GM12873 (cell line): ENCODE measurements around the gene RILP.

Experiments
- TF ChIP-seq, protein P1 (sequence below): IDR thresholded peaks from 2 replicates; pipeline ENCODE4 v1.5.1; 2012; ENCODE audit warnings: low read depth, mild to moderate bottlenecking, moderate library complexity, low read length, control low read depth; ENCODE audit not compliant: insufficient read depth; ENCODE audit errors: missing control alignments

RILP gene

DNA sequence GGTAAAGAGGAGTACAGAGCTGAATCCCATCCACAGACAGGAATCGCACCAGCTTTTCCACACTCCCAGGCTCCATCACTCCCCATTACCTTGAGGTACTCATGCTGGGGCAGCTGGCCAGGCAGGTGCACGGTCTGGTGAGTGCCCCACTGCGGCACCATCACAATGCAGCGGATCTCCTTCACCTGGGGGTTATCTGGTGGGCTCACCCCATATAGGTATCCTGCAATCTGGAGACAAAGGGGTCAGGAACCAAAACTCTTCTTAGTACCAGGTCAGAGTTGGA, 1.8 kb upstream of the RILP start:
- TF ChIP-seq, protein P1, sequence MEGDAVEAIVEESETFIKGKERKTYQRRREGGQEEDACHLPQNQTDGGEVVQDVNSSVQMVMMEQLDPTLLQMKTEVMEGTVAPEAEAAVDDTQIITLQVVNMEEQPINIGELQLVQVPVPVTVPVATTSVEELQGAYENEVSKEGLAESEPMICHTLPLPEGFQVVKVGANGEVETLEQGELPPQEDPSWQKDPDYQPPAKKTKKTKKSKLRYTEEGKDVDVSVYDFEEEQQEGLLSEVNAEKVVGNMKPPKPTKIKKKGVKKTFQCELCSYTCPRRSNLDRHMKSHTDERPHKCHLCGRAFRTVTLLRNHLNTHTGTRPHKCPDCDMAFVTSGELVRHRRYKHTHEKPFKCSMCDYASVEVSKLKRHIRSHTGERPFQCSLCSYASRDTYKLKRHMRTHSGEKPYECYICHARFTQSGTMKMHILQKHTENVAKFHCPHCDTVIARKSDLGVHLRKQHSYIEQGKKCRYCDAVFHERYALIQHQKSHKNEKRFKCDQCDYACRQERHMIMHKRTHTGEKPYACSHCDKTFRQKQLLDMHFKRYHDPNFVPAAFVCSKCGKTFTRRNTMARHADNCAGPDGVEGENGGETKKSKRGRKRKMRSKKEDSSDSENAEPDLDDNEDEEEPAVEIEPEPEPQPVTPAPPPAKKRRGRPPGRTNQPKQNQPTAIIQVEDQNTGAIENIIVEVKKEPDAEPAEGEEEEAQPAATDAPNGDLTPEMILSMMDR, result no peak

DNA sequence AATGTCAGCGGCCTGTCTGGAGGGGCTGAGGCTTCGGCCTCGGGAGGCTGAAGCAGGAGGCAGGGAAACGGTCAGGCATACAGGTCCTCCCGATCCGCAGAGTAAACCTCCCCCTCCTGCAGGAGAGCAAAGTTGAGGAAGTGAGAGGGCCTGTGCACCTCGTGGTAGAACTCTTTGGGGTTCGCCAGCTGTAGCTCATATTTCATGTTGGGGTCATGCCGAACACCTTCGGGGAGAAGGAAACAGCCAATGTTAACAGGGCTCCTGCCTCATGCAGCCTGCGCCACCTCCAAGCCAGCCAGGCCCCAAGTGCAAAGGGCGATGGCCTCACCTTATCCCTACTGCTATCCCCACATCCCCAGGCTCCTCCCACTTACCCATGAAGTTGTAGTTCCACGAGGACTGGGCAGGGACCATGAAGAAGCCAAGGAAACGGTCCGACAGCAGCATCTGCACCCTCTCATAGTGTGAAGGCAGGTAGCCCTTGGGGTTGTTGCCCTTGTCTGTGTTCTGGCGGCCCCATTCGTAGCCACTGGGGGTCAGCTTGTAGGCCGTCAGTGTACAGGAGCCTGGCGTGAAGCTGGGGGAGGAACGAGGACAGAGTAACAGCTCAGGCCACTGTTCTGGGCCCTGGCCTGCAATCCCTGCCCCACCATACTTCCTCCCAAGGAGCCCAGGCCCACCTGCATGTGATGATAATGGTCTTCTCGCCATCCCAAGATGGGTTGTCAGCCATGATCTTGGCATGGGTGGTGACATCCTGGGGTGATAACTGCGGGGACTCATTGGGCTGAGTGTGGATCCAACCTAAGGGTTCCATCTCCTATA, 1.3 kb upstream of the RILP start:
- TF ChIP-seq, protein P1, result no peak

DNA sequence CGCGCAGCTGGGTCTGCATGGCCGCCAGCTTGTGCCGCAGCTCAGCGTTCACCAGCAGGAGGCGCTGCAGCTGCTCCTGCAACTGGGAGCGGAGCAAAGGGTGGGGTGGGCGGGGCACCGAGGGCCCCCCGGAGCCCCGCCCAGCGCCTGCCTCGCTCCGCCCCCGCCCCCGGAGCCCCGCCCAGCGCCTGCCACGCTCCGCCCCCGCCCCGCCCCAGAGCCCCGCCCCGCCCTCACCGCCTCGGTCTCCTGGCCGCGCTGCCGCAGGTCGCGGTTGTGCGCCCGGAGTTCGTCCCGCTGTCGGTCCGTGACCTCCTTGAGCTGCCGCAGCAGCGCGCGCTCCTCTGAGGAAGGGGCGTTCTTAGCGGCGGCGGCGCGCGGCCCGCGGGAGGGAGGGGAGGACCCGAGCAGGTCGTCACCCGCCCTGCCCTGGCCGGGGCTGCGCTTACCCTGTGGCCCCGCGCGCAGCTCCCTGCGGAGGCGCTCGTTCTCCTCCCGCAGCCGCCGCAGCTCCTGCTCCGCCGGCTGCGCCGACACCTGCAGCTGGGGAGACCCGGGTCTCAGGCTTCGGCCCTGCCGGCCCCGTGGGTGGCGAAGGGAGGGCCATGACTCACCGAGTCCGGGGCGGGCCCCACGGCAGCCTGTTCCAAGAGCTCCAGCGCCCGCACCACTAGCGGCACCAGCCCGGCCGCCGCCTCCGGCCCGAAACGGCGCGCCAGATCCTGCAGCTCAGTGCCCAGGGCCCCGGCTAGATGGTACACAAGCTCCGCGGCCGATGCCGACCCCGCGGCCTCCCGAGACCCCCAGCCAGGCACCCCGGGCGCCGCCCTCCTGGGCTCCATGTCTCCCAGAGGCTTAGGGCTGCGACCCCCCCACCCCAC, 463 bp downstream of the RILP start:
- TF ChIP-seq, protein P1, result peak; percentile 84

DNA sequence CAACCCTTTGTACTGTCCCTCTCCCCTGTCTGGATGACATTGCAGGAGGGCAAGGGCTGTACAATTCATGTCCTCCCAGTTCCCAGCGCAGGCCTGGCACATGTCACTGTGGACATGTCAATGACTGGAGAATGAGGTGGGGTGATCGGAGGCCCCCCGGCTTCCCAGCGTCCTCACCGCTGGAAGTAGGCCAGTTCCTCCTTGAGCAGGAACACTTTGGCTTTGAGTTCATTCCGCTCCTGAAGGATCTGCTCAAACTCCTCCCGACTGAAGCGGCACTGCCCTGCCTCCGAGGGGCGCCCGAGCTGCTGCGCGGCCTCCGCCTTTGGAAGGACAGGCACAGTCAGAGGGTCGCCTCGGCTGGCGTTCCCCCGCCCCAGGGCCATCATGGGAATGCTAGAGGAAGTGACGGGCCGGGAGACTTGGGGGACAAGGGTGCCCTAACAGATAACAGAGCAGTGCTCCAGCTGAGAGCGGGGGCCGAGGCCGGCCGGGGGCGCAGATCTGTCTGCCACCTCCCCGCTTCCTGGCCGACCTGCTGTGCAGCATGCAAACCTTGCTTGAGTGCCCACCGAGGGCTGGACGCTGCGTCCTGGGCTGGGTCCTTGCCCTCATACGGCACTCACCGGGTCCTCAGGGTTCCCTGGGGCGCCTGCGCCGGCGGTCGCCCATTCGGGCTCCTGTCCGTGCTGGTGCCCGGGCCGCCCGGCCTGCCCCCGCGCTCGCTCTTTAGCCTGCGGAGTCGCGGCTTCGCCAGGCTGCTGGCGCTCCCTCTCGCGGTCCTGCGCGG, 1.3 kb downstream of the RILP start:
- TF ChIP-seq, protein P1, result no peak

DNA sequence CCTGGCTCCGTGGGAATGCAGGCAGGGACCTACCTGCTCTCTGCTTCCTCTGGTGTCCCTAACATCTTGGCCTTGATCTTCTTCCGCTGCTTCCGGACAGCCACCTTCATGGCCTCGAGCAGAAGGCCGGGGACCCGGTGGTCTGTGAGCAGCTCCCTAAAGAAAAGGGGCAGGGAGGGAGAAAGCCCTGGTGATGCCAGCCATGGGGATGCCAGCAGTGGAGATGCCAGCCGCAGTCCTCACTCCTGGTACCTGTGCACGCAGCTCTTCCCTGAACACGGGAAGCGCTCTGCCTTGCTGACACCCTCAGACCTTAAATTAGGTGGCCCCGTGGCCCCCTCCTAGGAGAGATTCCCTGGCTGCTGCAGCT, 1.9 kb downstream of the RILP start:
- TF ChIP-seq, protein P1, result no peak

DNA sequence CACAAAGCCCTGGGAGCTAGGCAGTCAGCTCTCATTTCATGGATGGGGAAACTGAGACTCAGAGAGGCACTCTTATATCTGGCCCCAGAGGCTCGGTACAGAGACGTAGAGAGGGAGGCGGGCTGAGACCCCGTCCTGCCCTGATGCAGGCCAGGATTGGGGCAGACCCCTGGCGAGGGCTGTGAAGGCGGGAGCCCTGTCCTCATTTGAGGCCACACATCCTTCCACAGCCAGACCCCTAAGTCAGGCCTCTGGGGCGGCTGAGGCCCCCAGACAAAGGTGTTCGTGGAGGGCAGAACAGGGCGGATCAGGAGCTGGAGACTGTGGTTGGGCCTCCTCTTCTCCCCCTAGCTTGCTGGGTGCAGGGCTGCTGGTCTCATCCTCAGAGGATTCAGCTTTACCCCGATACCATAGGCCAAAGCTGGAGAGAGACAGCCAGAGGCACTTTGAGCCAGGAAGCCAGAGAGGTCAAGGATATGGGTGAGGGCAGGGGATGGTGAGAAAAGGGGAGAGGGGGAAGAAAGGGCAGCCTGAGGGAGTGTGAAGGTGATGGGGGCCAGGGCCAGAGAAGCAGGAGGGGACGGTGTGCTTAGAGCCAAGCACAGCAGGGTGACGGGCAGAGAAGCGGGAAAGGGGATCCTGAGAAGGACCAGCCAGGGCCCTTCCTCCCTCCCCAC, 3.3 kb downstream of the RILP start:
- TF ChIP-seq, protein P1, result no peak
